Aorta (tissue), 5 donors: ENCODE results near the gene CBFA2T2. TPM values are rescaled to one million over a fixed set of nuclear protein-coding genes. Genes with fewer than 3 reads are reported as not detected.
"Not testable (repeated sequence)": the region's sequence is repeated elsewhere in the genome, so short reads cannot be mapped to it uniquely, and the experiment has no call there.

Source experiments
- ATAC-seq: fragments of 200-7000 bp; cut with Tn5 transposase; one replicate; pipeline ENCODE4 v1.9.1; 2022; ENCODE audit warnings: moderate library complexity; ENCODE audit not compliant: low FRiP score
- DNase-seq, 2 donors: peaks; one replicate each; pipeline ENCODE4 v3.0.0-alpha.2; 2020
- H3K27ac ChIP-seq, 2 donors: one replicate each; pipeline ENCODE4 v1.5.1; 2013; ENCODE audit warnings: low read length in 2 of 2, mild to moderate bottlenecking in 2 of 2, moderate library complexity in 2 of 2, control low read depth in 1 of 2, inconsistent platforms in 1 of 2, low read depth in 1 of 2
- H3K27me3 ChIP-seq, 2 donors: one replicate each; pipeline ENCODE4 v1.6.1; 2013; ENCODE audit warnings: control low read depth in 1 of 2, low read length in 1 of 2, mild to moderate bottlenecking in 1 of 2, moderate library complexity in 1 of 2; ENCODE audit not compliant: insufficient read depth in 2 of 2, control insufficient read depth in 1 of 2
- H3K36me3 ChIP-seq, 2 donors: one replicate each; pipeline ENCODE4 v1.6.1; 2013; ENCODE audit warnings: control low read depth in 1 of 2, low read length in 1 of 2, mild to moderate bottlenecking in 1 of 2; ENCODE audit not compliant: insufficient read depth in 2 of 2, control insufficient read depth in 1 of 2
- H3K4me1 ChIP-seq, 2 donors: one replicate each; pipeline ENCODE4 v1.6.1; 2013; ENCODE audit warnings: low read length in 2 of 2, control low read depth in 1 of 2, mild to moderate bottlenecking in 1 of 2, moderate library complexity in 1 of 2; ENCODE audit not compliant: insufficient read depth in 2 of 2, control insufficient read depth in 1 of 2
- H3K4me3 ChIP-seq, 2 donors: one replicate each; pipeline ENCODE4 v1.5.1; 2013; ENCODE audit warnings: low read length in 2 of 2, control low read depth in 1 of 2, mild to moderate bottlenecking in 1 of 2
- H3K9me3 ChIP-seq: one replicate; pipeline ENCODE4 v1.6.1; 2013; ENCODE audit warnings: mild to moderate bottlenecking, low read length; ENCODE audit not compliant: control insufficient read depth
- WGBS, 2 donors: extraction: QIAGEN DNeasy Blood & Tissue Kit; methylation state at CpG; one replicate each; pipeline ENCODE4 v1.1.7; 2013; 5-methylcytosine and 5-hydroxymethylcytosine counted together
- intact Hi-C, 2 donors: fragments of 100-400 bp; cut with DNase I; formaldehyde crosslinking; loops; one replicate each; pipeline versions ENCODE4 v1.14.2 to v1.15.0; 2022
- polyA plus RNA-seq, 2 donors: library from polyadenylated mRNA; stranded (reverse); fragments of 200-250 nt; gene quantifications; one replicate each; pipeline ENCODE4 v1.2.3, GENCODE V29; 2013
- total RNA-seq, 2 donors: library from RNA; stranded (reverse); fragmentation: NEBNext Ultra II Directional; extraction: Animal tissue kit (Norgen Biotek cat#: 25700); gene quantifications; one replicate each; pipeline ENCODE4 v1.2.1, GENCODE V29; 2021
- donor health status: healthy with polysubstance abuse.
- donor health status: Bipolar disorder and iron deficiency.
- donor health status: DM: no; HTN: no; CAD: no.
- donor health status: DM: no; HTN: no; CAD: no.
- donor health status: DM: yes; HTN: yes; CAD: no.

CBFA2T2 gene
- total and polyA plus RNA-seq, 4 donors, result 2.1 to 20.2 (median 11.9) TPM

DNA sequence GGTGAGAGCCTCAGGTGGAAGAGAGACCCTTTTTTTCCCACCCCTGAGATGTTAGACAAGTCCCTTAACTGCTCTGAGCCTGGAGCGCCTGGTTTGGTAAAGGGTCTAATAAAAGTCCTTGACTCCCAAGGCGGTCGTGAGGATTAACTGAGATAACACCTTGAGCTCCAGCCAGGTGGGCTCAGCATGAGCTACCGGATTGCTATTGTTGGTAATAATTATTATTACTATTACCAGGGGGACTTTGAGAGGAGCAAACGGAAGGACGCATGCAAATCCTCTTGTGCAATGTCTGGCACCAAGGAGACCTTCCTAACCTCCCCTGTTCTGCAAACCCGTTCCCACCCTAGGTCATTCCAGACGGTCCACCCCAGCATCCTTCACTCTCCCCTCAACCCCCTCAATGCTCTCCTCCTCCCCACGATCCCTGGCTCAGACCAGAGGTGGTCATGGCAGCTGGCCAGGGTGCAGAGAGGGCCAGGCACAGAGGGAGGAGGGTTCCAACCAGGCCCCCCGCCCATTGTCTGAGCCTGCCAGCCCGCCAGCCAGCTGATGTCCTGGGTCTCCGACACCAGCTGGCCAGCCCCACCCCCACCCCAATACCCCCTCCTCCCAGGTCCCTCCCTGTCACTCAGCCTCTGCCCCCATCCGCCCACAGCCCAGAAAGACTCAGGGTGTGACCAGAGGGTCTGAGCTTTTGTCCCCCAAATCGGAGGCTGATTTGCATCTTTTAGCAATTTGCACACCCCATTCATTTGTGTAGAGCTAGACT, 14.3 kb upstream of the CBFA2T2 start:
- Histone ChIP-seq H3K27ac (no peak overlapping the region), H3K27me3 (no peaks in the 10 kb centered on the region), H3K36me3 (no peaks in the 10 kb centered on the region), H3K4me1 (no peaks in the 10 kb centered on the region), H3K4me3 (no peak overlapping the region), H3K9me3 (no peaks in the 10 kb centered on the region)
- WGBS, 2 donors, result 37 to 38% methylated on average over 13 to 14 of the region's 14 CpGs
- no peak for DNase-seq
- ATAC-seq, result no peak
- intact Hi-C loops, result no loop called here

DNA sequence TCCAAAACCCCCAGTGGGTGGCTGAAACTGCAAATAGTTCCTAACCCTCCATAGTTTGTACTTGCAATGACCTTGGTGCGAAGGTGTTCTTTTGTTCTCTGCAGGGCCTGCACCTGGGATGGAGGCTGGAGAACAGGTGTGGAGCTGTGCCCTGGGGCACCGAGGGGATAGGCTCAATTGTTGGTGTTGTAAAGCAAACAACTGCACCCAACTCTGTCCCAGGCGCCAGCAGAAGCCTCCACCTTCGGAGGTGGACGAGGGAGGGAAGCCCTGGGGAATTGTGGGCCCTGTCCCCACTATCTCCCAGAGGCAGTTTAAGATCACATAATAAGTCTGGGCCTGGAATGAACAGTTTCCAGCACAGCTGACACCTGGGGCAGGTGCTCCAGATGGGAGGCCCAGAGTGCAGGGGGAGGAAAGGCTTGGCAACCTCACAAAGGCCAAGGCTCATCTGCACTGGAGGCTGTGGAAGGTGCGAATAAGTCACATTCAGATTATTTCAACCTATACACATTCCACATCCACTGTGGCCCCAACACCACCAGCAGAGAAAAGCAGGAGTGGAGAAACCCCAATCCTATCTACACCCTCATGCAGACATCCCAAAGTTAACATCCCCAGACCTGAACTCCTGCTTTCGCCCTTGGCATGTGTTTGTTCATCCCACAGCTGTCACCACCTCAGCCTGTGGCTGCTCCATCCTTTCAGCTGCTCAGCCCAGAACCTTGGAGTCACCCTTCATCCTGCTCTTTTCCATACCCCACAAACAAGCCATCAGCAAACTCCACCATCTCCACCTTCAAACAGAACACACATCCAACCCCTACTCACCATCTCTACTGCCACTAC, 12.3 kb upstream of the CBFA2T2 start:
- ATAC-seq (no peak), DNase-seq (no peak)
- Histone ChIP-seq H3K9me3 (no peaks in the 10 kb centered on the region), H3K36me3 (no peaks in the 10 kb centered on the region), H3K27me3 (no peaks in the 10 kb centered on the region), H3K27ac (no peak overlapping the region), H3K4me1 (no peaks in the 10 kb centered on the region), H3K4me3 (no peak overlapping the region)
- intact Hi-C loops, result no loop called here
- WGBS, 2 donors, result 87 to 92% methylated on average over 7 of the region's 7 CpGs

DNA sequence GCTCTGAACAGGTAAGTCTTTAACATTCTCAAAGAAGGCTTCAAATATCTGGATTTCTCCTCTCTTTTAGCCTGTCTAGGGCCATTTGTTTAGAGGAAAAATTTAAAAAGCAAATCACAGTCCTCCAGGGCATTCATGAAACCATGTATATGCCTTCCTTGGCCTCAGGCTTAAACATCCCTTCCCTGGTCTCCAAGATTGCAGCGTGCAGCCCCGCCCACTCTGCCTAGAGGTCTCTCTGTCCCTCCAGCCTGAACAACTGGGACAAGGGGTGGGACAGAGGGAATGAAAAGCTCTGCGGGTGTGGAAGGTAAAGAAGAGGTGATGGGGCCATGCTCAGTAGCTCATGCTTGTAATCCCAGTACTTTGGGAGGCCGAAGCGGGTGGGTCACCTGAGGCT, 9.8 kb upstream of the CBFA2T2 start:
- Histone ChIP-seq H3K36me3 (no peaks in the 10 kb centered on the region), H3K27me3 (no peaks in the 10 kb centered on the region), H3K4me1 (no peaks in the 10 kb centered on the region), H3K9me3 (no peaks in the 10 kb centered on the region), H3K27ac (no peak overlapping the region), H3K4me3 (no peak overlapping the region)
- DNase-seq, result no peak
- ATAC-seq, result no peak
- intact Hi-C loops, result no loop called here
- 93 to 96% methylated on average over 5 of the region's 5 CpGs for WGBS, 2 donors

DNA sequence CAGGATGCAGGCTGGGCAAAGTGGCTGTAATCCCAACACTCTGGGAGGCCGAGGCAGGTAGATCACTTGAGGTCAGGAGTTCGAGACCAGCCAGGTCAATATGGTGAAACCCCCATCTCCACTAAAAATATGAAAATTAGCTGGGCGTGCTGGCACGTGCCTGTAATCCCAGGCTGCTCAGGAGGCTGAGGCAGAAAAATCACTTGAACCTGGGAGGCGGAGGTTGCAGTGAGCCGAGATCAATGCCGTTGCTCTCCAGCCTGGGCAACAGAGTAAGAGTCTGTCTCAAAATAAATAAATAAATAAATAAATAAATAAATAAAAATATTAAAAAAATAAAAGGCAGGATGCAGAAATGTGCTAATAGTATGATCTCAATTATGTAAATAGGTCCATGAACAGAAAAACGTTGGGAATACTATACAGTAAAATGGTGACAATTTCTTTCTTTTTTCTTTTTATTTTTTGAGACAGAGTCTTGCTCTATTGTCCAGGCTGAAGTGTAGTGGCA, 8.4 kb upstream of the CBFA2T2 start:
- Histone ChIP-seq H3K36me3 (no peaks in the 10 kb centered on the region), H3K9me3 (no peaks in the 10 kb centered on the region), H3K27me3 (no peaks in the 10 kb centered on the region), H3K27ac (no peak overlapping the region), H3K4me3 (no peak overlapping the region), H3K4me1 (no peaks in the 10 kb centered on the region)
- no peak for ATAC-seq
- WGBS, 2 donors, result 93 to 94% methylated on average over 8 of the region's 8 CpGs
- intact Hi-C loops, result no loop called here
- DNase-seq, result no peak

DNA sequence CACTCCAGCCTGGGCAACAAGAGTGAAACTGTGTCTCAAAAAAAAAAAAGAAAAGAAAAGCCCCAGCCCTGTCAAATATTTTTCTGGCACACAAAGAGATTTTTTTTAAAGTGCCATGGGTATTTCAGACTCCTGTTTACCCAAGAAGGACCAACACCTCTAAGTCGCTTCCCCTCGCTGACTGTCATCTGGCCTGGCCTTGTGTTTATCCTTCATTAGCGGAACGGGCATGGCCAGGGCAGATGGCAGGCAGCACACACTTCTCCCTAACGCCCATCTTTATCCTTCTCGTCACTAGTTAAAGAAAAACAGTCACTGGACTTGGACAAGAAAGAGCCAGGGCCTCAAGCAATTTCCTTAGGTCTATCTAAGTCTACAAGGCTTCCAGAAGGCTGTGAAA, 7.3 kb upstream of the CBFA2T2 start:
- no peaks in the 10 kb centered on the region for H3K36me3 ChIP-seq
- intact Hi-C loops, result no loop called here
- no peaks in the 10 kb centered on the region for H3K27me3 ChIP-seq
- 76 to 79% methylated on average over 6 of the region's 6 CpGs for WGBS, 2 donors
- DNase-seq (peak in 1 of 2 donors; percentile 43), ATAC-seq (no peak)
- H3K9me3 ChIP-seq, result no peaks in the 10 kb centered on the region
- no peak overlapping the region for H3K27ac ChIP-seq
- no peaks in the 10 kb centered on the region for H3K4me1 ChIP-seq
- no peak overlapping the region for H3K4me3 ChIP-seq

DNA sequence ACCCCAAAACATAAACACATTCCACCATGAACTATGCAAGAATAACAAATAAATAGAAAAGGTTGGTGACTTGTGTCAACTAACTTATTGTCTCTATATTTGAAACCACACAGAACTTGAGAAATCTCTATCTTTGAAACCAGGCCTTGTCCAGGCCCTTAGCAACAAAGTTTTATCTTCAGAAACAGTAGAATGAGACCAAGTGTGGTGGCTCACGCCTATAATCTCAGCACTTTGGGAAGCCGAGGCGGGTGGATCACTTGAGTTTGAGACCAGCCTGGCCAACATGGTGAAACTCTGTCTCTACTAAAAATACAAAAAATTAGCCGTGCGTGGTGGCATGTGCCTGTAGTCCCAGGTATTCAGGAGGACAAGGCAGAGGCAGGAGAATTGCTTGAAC, 6.7 kb upstream of the CBFA2T2 start:
- intact Hi-C loops, H3K4me3 ChIP-seq, H3K9me3 ChIP-seq, ATAC-seq, H3K4me1 ChIP-seq, H3K27me3 ChIP-seq, DNase-seq, H3K27ac ChIP-seq, H3K36me3 ChIP-seq: not testable (repeated sequence)
- 94% methylated on average over 5 of the region's 5 CpGs for WGBS, 2 donors

DNA sequence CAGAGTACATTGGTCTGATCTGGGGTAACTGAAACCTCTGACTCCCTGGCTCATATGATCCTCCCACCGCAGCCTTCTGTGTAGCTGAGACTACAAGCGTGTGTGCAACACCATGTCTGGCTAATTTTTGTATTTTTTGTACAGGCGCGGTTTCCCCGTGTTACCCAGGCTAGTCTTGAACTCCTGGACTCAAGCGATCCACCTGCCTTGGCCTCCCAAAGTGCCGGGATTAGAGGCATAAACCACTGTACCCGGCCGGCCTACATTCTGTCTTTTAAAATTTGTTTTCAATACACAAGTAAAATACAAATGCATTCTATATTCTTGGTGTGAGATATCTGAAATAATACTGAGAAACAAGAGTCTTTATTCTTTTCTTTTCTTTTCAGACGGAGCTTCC, 1.7 kb upstream of the CBFA2T2 start:
- 93 to 94% methylated on average over 10 of the region's 10 CpGs for WGBS, 2 donors
- Histone ChIP-seq H3K36me3 (no peaks in the 10 kb centered on the region), H3K4me1 (peaks cover 0 to 3% of the 10 kb centered on the region in 2 donors), H3K27ac (no peak overlapping the region), H3K27me3 (no peaks in the 10 kb centered on the region), H3K4me3 (no peak overlapping the region), H3K9me3 (no peaks in the 10 kb centered on the region)
- intact Hi-C loops, result loop anchor here in 1 of 2 donors (5.0 kb wide), 1 partner anchor 46 kb away; the partner anchor contains the start of gene SNTA1
- DNase-seq (peak in 1 of 2 donors; percentile 31), ATAC-seq (no peak)

DNA sequence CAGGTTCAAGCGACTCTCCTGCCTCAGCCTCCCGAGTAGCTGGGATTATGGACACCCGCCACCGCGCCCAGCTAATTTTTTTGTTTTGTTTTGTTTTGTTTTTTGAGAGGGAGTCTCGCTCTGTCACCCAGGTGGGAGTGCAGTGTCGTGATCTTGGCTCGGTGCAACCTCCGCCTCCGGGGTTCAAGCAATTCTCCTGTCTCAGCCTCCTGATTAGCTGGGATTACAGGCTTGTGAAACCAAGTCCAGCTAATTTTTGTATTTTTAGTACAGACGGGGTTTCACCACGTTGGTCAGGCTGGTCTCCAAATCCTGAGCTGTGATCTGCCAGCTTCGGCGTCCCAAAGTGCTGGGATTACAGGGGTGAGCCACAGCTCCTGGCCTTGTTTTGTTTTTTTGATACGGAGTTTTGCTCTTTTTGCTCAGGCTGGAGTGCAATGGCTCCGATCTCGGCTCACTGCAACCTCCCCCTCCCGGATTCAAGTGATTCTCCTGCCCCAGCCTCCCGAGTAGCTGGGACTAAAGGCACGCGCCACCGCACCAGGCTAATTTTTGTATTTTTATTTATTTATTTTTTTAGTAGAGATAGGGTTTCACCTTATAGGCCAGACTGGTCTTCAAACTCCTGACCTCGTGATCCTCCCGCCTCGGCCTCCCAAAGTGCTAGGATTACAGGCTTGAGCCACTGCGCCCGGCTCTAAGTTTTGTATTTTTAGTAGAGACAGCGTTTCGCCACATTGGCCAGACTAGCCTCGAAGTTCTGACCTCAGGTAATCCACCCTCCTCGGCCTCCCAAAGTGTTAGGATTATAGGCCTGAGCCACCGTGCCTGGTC, 1.0 kb upstream of the CBFA2T2 start:
- not testable (repeated sequence) for H3K4me1 ChIP-seq, H3K27ac ChIP-seq, H3K36me3 ChIP-seq, ATAC-seq, H3K27me3 ChIP-seq, H3K4me3 ChIP-seq, H3K9me3 ChIP-seq
- intact Hi-C loops, result loop anchor here in 1 of 2 donors (5.0 kb wide), 1 partner anchor 47 kb away; the partner anchor contains the start of gene SNTA1
- 85 to 86% methylated on average over 32 of the region's 32 CpGs for WGBS, 2 donors
- peak in 1 of 2 donors; percentile 60 for DNase-seq
